Stimulated activated naive CD4-positive, alpha-beta T cell (primary cell): ENCODE measurements around the gene LILRB4.
"Not testable (repeated sequence)": the region's sequence is repeated elsewhere in the genome, so short reads cannot be mapped to it uniquely, and the experiment has no call there.

ENCODE experiments used
- DNase-seq, 6 experiments: peaks; one replicate each; lab custom pipeline; 2025; lab: John Stamatoyannopoulos, UW

The LILRB4 gene

GRCh38 chr19:54650108-54650655 is 12.6 kb upstream of the LILRB4 start:
- no peak for DNase-seq

GRCh38 chr19:54653181-54653809 is 9.5 kb upstream of the LILRB4 start:
- no peak for DNase-seq

- DNase-seq, result no peak
Observed at GRCh38 chr19:54654447-54655321, 8.1 kb upstream of the LILRB4 start.

- no peak for DNase-seq
Observed at GRCh38 chr19:54659300-54659699, 3.5 kb upstream of the LILRB4 start.

GRCh38 chr19:54660306-54660705 is 2.5 kb upstream of the LILRB4 start:
- no peak for DNase-seq

- no peak for DNase-seq
Observed at GRCh38 chr19:54660964-54661363, 1.8 kb upstream of the LILRB4 start.

DNA sequence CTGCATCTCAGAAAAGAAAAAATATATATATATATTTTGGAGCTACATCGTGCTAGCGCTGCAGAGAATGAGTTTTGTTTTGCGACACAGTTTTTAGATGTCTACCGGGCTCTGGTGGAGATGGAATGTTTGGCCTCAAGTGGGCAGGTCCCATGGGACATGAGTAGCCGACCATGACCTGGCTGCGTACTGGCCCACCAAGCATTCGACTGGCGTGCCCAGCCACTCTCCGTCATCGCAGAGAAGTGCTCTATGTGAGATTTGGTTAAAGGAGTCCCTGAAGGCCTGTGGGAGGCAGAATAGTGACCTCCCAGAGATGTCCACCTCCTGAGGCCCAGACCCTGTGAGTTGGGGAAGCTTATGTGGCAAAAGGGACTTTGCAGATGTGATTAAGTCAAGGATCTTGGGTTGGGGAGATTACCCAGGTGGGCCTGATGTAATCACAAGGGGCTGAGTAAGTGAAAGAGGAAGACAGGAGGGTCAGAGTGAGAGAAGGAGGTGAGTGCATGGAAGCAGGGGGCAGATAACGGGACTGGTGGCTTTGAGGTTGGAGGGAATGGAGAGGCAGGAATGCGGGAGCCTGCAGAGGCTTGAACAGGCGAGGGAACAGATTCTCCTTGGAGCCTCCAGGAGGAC is 821 bp upstream of the LILRB4 start:
- DNase-seq, result no peak

DNA sequence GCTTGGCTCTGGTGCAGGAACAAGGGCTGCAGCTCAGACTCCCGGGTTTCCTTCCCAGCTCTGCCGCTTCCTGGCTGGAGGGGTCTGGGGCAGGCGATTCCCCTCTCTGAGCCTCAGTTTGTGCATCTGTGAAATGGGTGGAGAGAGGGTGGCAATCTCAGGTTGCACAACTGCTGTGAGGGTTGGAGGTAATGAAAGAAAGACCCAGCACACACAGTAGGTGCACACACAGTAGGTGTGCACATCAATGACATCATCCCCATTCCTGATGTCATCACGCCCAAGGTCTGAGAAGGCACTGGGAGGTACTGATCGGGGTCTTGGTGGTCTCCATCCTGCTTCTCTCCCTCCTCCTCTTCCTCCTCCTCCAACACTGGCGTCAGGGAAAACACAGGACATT is 2.7 kb downstream of the LILRB4 start:
- no peak for DNase-seq

GRCh38 chr19:54667217-54667616 is 4.4 kb downstream of the LILRB4 start:
- DNase-seq, result no peak

GRCh38 chr19:54668353-54668752 is 5.6 kb downstream of the LILRB4 start:
- DNase-seq, result no peak

- no peak for DNase-seq
Observed at GRCh38 chr19:54670576-54671357, 8.0 kb downstream of the LILRB4 start.

DNA sequence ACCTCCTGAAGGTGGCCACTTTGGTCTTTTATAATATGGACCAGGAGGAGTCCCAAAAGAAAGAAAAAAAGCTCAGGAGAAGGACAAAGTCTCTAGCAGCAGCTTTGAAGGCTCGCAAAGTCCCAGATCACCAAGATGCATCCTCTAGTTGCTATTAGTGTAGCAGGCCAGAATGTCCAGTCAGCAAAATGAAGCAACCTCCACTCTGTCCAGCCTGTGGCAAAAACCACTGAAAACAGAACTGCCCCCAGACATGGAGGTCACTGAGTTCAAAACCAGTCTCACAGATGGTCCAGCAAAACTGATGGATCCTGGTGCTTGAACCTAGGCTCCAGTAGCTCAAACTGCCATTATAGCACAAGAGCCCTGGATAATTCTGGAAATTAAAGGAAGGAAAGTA is 10.4 kb downstream of the LILRB4 start:
- no peak for DNase-seq

GRCh38 chr19:54674021-54674617 is 11.3 kb downstream of the LILRB4 start:
- no peak for DNase-seq

DNA sequence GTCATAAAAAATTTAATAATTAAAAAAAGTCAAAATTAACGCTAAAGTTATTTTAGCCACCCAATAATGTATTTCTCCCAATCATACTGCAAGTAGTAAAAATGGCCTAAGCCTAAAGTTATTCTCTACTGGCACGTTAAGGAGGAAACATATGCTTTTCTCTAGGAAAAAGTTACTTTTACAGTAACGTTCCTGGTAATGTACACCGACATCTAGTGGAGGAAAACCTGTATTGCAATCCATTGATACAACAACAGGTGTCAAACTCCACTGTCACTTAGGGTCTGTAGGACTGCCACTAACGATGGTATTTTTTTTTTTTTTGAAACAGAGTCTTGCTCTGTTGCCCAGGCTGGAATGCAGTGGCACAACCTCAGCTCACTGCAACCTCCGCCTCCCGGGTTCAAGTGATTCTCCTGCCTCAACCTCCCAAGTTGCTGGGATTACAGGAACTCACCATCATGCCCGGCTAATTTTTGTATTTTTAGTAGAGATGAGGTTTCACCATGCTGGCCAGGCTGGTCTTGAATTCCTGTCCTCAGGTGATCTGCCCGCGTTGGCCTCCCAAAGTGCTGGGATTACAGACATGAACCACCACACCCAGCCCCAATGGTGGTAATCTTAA is 13.5 kb downstream of the LILRB4 start:
- peak in 2 of 6 experiments; percentile 8 to 14 for DNase-seq

DNA sequence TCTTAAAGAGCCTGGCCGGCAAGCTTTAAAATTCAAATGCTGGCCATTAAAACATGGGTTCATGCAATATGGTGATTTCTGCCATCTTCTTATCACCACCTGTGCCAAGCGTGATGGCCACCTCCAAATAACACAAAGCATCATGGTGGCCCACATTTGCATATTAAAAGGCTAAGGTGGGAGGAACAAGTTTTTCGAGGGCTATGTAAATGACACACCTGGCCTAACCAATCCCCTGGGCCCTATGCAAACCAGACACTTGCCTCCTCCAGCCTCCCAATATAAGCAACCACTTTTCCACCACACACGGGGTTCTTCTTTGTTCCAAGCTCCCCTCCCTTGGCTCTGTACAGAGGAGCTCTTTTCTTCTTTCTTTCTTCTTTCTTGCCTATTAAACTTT is 14.4 kb downstream of the LILRB4 start:
- no peak for DNase-seq

DNA sequence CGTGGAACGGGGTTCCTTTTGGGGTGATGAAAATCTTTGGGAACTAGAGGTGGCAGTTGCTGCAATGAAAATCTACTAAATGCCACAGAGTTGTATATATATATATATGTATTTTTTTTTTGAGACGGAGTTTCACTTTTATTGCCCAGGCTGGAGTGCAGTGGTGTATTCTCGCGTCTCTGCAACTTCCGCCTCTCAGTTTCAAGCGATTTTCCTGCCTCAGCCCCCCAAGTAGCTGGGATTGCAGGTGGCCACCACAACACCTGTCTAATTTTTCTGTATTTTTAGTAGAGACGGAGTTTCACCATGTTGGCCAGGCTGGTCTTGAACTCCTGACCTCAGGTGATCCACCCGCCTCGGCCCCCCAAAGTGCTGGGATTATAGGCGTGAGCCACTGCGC is 18.8 kb downstream of the LILRB4 start:
- not testable (repeated sequence) for DNase-seq

- no peak for DNase-seq
Observed at GRCh38 chr19:54682306-54682856, 19.6 kb downstream of the LILRB4 start.

DNA sequence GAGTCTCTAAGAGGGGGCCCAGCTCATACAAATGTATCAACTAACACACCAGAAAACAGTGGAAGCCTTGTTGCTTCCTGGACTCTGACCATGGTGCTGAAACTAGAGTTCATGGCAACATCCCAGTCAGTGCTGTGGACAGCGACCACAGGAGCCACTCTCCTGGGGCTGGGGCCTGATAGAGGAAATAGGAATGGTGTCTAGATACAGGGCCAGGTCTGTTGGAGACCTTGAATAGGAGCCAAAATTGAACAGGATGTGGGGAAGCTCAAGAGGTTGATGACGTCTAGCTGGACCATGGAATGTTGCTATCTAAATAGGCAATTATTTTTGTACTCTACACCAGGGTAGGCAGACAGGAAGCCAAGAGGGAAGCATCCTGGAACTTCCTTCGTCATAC is 21.7 kb downstream of the LILRB4 start:
- no peak for DNase-seq

DNA sequence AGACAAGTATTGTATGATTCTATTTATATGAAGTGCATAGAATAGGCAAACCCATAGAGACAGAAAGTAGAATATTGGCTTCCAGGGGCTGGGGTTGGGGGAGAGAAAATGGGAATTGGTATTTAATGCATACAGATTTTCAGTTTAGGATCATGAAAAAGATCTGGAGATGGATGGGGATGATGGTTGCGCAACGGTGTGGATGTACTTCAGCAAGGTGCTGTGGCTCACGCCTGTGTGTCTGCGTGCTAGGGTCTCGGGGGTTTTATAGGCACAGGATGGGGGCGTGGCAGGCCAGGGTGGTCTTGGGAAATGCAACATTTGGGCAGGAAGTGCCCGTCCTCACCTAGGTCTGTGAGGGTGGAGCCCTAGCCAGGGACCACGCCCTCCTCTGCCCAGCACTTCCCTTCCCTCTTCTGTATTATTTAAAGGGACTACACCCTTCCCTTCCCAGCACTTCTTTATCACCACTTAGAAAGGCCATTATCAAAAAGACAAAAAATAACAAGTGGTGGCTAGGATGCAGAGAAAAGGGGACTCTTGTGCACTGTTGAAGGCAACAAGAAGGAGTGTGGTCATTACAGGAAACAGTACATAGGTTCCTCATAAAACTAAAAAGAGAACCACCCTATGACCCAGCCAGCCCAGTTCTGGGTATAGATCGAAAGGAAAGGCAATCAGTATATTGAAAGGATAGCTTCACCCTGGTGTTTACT is 29.0 kb downstream of the LILRB4 start:
- no peak for DNase-seq

DNA sequence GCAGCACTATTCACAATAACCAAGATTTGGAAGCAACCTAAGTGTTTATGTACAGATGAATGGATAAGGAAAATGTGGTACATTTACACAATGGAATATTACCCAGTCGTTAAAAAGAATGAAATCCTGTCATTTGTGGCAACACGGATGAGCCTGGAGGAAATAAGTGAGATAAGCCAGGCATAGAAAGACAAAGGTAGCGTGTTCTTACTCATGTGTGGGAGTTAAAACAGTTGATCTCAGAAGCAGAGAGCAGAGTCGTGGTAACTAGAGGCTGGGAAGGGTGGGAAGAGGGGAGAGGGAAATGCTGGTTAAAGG is 29.5 kb downstream of the LILRB4 start:
- no peak for DNase-seq
